AG10803 (cell line): ENCODE results near the gene ZBTB46.
"Not testable (repeated sequence)": the region's sequence is repeated elsewhere in the genome, so short reads cannot be mapped to it uniquely, and the experiment has no call there.

Experiments
- DNase-seq: peaks from one replicate; pipeline ENCODE4 v3.0.0; 2010; ENCODE audit warnings: low read depth
- H3K4me3 ChIP-seq: 2 replicates; pipeline ENCODE4 v1.5.1; 2011; ENCODE audit warnings: mild to moderate bottlenecking, low read length, control low read depth
- TF ChIP-seq, protein P1 (sequence below): conservative IDR thresholded peaks from 2 replicates; pipeline ENCODE4 v1.5.1; 2011; ENCODE audit warnings: mild to moderate bottlenecking, low read length, control low read depth, inconsistent platforms

The ZBTB46 gene

DNA sequence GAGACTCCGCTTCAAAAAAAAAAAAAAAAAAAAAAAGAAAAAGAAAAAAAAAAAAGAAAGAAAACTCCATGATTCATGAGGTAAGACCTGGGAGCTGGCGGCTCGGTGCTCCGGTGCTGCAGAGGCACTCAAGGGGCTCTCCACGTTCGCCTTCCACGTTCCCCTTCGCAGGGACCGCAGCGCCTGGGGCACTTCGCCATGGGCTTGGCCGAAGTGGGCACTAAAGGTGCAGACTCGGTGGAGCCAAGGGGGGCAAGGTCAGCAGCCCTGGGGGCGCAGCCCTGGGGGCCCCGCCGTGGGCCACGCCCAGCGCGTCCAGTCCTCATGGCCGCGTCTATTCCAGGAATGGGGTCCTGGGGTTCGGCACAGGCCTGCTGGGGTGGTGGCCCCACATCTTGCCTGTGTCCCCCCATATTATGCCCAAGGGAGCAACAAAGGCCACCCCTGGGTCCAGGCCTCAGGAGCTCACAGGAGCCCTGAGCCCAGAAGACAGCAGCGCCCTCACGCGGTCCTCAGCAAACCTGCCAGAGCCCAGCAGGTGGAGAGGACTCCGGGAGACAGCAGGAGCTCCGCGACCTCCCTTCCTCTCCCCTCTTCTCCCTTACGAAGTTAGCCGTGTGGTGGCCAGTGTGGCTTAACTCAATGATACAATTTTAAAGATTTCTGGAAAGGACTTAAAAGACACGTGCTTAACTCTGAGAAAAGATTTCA lies 21.9 kb downstream of the ZBTB46 start:
- no peak for DNase-seq
- TF ChIP-seq, protein P1, sequence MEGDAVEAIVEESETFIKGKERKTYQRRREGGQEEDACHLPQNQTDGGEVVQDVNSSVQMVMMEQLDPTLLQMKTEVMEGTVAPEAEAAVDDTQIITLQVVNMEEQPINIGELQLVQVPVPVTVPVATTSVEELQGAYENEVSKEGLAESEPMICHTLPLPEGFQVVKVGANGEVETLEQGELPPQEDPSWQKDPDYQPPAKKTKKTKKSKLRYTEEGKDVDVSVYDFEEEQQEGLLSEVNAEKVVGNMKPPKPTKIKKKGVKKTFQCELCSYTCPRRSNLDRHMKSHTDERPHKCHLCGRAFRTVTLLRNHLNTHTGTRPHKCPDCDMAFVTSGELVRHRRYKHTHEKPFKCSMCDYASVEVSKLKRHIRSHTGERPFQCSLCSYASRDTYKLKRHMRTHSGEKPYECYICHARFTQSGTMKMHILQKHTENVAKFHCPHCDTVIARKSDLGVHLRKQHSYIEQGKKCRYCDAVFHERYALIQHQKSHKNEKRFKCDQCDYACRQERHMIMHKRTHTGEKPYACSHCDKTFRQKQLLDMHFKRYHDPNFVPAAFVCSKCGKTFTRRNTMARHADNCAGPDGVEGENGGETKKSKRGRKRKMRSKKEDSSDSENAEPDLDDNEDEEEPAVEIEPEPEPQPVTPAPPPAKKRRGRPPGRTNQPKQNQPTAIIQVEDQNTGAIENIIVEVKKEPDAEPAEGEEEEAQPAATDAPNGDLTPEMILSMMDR = no peak
- no peak overlapping the region for H3K4me3 ChIP-seq

DNA sequence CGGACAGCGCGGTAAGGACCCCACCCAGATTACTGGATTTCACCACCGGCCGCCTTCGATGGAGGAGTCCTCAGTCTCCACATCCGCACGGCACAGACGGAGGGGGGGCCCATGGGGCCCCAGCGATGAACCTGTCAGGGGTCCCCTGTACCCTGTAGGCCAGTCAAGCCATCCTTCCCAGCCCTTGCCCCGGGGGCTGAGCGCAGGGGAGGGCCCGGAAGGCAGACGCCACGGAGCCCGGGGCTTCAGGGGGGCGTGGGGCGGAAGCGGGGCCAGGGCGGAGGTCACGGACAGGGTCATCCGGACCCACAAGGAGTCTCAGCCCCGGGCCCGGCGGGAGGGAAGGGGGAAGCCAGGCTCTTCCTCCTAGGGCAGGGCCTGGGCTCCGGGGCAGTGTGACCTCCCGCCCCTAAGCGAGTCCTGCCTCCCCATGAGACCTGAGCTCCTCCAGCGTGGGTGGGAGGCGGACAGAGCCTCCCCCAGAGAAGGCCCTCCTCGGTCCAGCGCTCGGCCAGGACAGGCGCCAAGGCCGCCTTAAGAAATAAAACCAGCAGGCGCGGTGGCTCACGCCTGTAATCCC lies 22.8 kb downstream of the ZBTB46 start:
- no peak overlapping the region for H3K4me3 ChIP-seq
- no peak for DNase-seq
- TF ChIP-seq, protein P1 = no peak

- no peak for DNase-seq
Measured at GRCh38 chr20:63807654-63808053, 23.4 kb downstream of the ZBTB46 start.

GRCh38 chr20:63804308-63804636 lies 26.8 kb downstream of the ZBTB46 start:
- no peak overlapping the region for H3K4me3 ChIP-seq
- TF ChIP-seq, protein P1 = no peak
- no peak for DNase-seq

More at GRCh38 chr20:63807654-63808053, 23.4 kb downstream of the ZBTB46 start:
- TF ChIP-seq, protein P1 = no peak
- H3K4me3 ChIP-seq = no peak overlapping the region

DNA sequence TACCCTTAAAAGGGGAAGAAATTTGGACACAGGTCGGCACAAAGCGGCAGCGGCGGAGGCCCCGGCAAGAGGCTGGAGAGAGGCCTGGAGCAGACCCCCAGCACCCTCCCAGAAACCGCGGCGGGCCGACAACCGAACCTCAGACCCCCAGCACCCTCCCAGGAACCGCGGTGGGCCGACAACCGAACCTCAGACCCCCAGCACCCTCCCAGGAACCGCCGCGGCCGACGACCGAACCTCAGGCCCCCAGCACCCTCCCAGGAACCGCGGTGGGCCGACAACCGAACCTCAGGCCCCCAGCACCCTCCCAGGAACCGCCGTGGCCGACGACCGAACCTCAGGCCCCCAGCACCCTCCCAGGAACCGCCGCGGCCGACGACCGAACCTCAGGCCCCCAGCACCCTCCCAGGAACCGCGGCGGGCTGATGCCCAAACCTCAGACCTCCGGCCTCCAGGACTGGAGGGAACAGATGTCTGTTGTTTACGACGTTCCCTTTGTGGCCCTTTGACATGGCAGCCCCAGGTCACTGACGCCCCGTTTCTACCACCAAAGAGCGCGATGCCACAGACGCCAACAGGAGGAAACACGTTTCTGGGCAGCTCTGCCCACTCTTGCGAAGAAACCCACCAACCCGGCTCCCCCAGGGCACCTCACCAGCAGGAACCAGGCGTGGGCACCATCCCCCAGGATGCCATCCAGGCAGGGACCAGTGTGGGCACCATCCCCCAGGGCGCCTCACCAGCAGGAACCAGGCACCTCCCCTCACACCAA lies 28.4 kb downstream of the ZBTB46 start:
- TF ChIP-seq, protein P1 = no peak
- no peak for DNase-seq
- no peak overlapping the region for H3K4me3 ChIP-seq

DNA sequence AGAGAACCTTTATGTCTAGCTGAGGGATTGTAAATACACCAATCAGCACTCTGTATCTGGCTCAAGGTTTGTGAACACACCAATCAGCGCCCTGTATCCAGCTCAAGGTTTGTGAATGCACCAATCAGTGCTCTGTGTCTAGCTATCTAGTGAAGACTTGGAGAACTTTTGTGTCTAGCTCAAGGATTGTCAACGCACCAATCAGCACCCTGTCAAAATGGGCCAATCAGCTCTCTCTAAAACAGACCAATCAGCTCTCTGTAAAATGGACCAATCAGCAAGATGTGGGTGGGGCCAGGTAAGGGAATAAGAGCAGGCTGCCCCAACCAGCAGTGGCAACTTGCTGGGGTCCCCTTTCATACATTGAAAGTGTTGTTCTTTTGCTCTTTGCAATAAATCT lies 29.9 kb downstream of the ZBTB46 start:
- not testable (repeated sequence) for DNase-seq

GRCh38 chr20:63800411-63800810 lies 30.7 kb downstream of the ZBTB46 start:
- not testable (repeated sequence) for H3K4me3 ChIP-seq, DNase-seq

More for the DNA sequence above, 29.9 kb downstream of the ZBTB46 start:
- not testable (repeated sequence) for H3K4me3 ChIP-seq

DNA sequence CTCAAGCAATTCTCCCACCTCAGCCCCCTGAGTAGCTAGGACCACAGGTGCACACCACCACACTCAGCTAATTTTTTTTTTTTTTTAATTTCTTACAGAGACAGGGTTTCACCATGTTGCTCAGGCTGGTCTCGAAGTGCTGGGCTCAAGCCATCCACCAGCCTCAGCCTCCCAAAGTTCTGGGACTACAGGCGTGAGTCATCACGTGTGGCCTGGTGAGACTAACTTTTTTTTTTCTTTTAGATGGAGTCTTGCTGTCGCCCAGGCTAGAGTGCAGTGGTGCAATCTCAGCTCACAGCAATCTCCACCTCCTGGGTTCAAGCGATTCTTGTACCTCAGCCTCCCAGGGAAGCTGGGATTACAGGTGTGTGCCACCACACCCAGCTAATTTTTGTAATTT lies 31.9 kb downstream of the ZBTB46 start:
- not testable (repeated sequence) for H3K4me3 ChIP-seq
- peak; percentile 56 for DNase-seq

DNA sequence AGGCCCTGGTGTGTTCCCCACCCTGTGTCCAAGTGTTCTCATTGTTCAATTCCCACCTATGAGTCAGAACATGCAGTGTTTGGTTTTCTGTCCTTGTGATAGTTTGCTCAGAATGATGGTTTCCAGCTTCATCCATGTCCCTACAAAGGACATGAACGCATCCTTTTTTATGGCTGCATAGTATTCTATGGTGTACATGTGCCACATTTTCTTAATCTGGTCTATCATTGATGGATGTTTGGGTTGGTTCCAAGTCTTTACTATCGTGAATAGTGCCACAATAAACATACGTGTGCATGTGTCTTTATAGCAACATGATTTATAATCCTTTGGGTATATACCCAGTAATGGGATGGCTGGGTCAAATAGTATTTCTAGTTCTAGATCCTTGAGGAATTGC lies 33.9 kb downstream of the ZBTB46 start:
- DNase-seq, H3K4me3 ChIP-seq: not testable (repeated sequence)
